K562 (cell line): ENCODE measurements around the gene FSCN2. TPM values are rescaled to one million over a fixed set of nuclear protein-coding genes. Genes with fewer than 3 reads are reported as not detected.

ENCODE experiments used
- ATAC-seq: fragments of 200-7000 bp; cut with Tn5 transposase; 3 replicates; pipeline ENCODE4 v1.9.1; 2020; ENCODE audit warnings: moderate library complexity
- BruUV-seq: library from RNA; stranded (reverse); fragments of 400-500 nt; replicated peaks from 2 replicates; lab custom pipeline; 2021; lab: Mats Ljungman, UMichigan
- CTCF ChIA-PET: fragments of 300-600 bp; formaldehyde crosslinking; extraction: SDS; loops from one replicate; lab custom pipeline; 2021; ENCODE audit warnings: low intra/inter-chr PET ratio; lab: Yijun Ruan, JAX
- POLR2A ChIA-PET: fragments of 300-600, 350-650 bp; sonication (Branson Sonifier 250); formaldehyde crosslinking; extraction: SDS; loops from one replicate; lab custom pipeline; 2021; ENCODE audit warnings: antibody characterized with exemption, inconsistent platforms; lab: Yijun Ruan, JAX
- DNase-seq, 4 experiments: peaks; one replicate each; pipeline versions ENCODE4 v3.0.0 to v3.0.0-alpha.2; 2011 to 2018; ENCODE audit warnings: low spot score in 3 of 4, mixed read lengths in 3 of 4; ENCODE audit errors: extremely low read depth in 1 of 4
- FAIRE-seq: peaks from 2 replicates; lab custom pipeline; 2011; peaks lifted over from hg19 to GRCh38; lab: Jason Lieb, UNC
- H2AFZ ChIP-seq: 2 replicates; pipeline ENCODE4 v1.6.0; 2011; ENCODE audit warnings: low read depth, low read length, control low read depth, inconsistent platforms
- H3K27ac ChIP-seq: fragments of 200-600 bp; 3 replicates; pipeline ENCODE4 v1.8.0; 2011; ENCODE audit warnings: low read depth, mild to moderate bottlenecking, control low read depth, inconsistent platforms, low read length, moderate library complexity, mixed read lengths; ENCODE audit errors: extremely low read depth
- H3K27me3 ChIP-seq, 2 experiments: fragments of 300-600 bp in 1 of 2; 2 replicates in 1 of 2; 3 replicates in 1 of 2; pipeline versions ENCODE4 v1.6.0 to v1.8.0; 2011; ENCODE audit warnings: inconsistent platforms in 2 of 2, low read length in 2 of 2, mild to moderate bottlenecking in 1 of 2, mixed read lengths in 1 of 2, moderate library complexity in 1 of 2; ENCODE audit not compliant: control insufficient read depth in 2 of 2, insufficient read depth in 2 of 2
- H3K36me3 ChIP-seq: fragments of 300-600 bp; 3 replicates; pipeline ENCODE4 v1.8.0; 2011; ENCODE audit warnings: mild to moderate bottlenecking, low read length, inconsistent platforms; ENCODE audit not compliant: control insufficient read depth, insufficient read depth
- H3K4me1 ChIP-seq, 2 experiments: fragments of 200-600 bp in 1 of 2; replicated peaks in 1 of 2; 2 replicates in 1 of 2; 3 replicates in 1 of 2; pipeline versions ENCODE4 v1.5.1 to v1.8.0; 2011; ENCODE audit warnings: inconsistent platforms in 2 of 2, low read length in 2 of 2, mild to moderate bottlenecking in 1 of 2, mixed read lengths in 1 of 2, moderate library complexity in 1 of 2; ENCODE audit not compliant: control insufficient read depth in 2 of 2, insufficient read depth in 2 of 2
- H3K4me2 ChIP-seq: 2 replicates; pipeline ENCODE4 v1.6.1; 2011; ENCODE audit warnings: low read length, control low read depth, inconsistent platforms, mixed read lengths; ENCODE audit not compliant: insufficient read depth
- H3K4me3 ChIP-seq: fragments of 200-600 bp; sonication (generic), shearing (Covaris generic); 2 replicates; pipeline ENCODE4 v1.5.1; 2016; ENCODE audit warnings: control low read depth, inconsistent platforms
- H3K79me2 ChIP-seq: fragments of 200-600 bp; 3 replicates; pipeline ENCODE4 v1.8.0; 2011; ENCODE audit warnings: low read length, inconsistent platforms; ENCODE audit not compliant: control insufficient read depth, insufficient read depth
- H3K9ac ChIP-seq, 2 experiments: 2 replicates each; pipeline versions ENCODE4 v1.6.0 to v1.6.1; 2011; ENCODE audit warnings: low read depth in 2 of 2, low read length in 2 of 2, control low read depth in 1 of 2, inconsistent platforms in 1 of 2, mild to moderate bottlenecking in 1 of 2, mixed read lengths in 1 of 2; ENCODE audit not compliant: insufficient read depth in 1 of 2
- H3K9me1 ChIP-seq: one replicate; pipeline ENCODE4 v1.6.0; 2011; ENCODE audit warnings: inconsistent platforms, mild to moderate bottlenecking, low read length, moderate library complexity; ENCODE audit not compliant: control insufficient read depth, insufficient read depth
- H3K9me3 ChIP-seq: replicated peaks from 2 replicates; pipeline ENCODE4 v1.5.1; 2011; ENCODE audit warnings: low read depth, low read length, inconsistent platforms; ENCODE audit not compliant: control insufficient read depth, insufficient read depth
- H4K20me1 ChIP-seq: replicated peaks from 2 replicates; pipeline ENCODE4 v1.6.1; 2011; ENCODE audit warnings: low read length, inconsistent platforms, mixed read lengths; ENCODE audit not compliant: control insufficient read depth, insufficient read depth
- CAMTA2 ChIP-seq: fragments of 250-450 bp; sonication (Bioruptor Pico); conservative IDR thresholded peaks from 2 replicates; pipeline ENCODE4 v1.5.1; 2022
- COPS2 ChIP-seq: fragments of 450-650 bp; conservative IDR thresholded peaks from 2 replicates; pipeline ENCODE4 v1.6.1; 2016; ENCODE audit warnings: mild to moderate bottlenecking, moderate library complexity
- FOXK2 ChIP-seq, 2 experiments: fragments of 450-650 bp; IDR thresholded peaks in 1 of 2; conservative IDR thresholded peaks in 1 of 2; 2 replicates each; pipeline ENCODE4 v1.6.1; 2016; ENCODE audit warnings: low read depth in 2 of 2, mild to moderate bottlenecking in 1 of 2
- NELFE ChIP-seq: IDR thresholded peaks from 2 replicates; pipeline ENCODE4 v1.6.1; 2011; ENCODE audit warnings: mild to moderate bottlenecking; ENCODE audit not compliant: insufficient read depth, insufficient read length
- NFE2 ChIP-seq: IDR thresholded peaks from 2 replicates; pipeline ENCODE4 v1.6.1; 2014; ENCODE audit warnings: antibody characterized with exemption, low read depth
- NR2C2 ChIP-seq, 2 experiments: fragments of 200-800 bp in 1 of 2; sonication (Bioruptor generic) in 1 of 2; sonication (generic) in 1 of 2; formaldehyde crosslinking in 1 of 2; IDR thresholded peaks; 2 replicates each; pipeline versions ENCODE4 v1.6.1 to v1.8.0; 2016 to 2022; ENCODE audit warnings: mild to moderate bottlenecking in 1 of 2, missing compliant biosample characterization in 1 of 2, missing genetic modification characterization in 1 of 2, missing genetic modification reagents in 1 of 2
- RBM25 ChIP-seq: fragments of 200-400 bp; formaldehyde crosslinking; IDR thresholded peaks from 2 replicates; pipeline ENCODE4 v1.6.1; 2018; ENCODE audit warnings: low read length, low read depth, moderate library complexity; ENCODE audit not compliant: severe bottlenecking
- TBL1XR1 ChIP-seq, 2 experiments: IDR thresholded peaks; 2 replicates each; pipeline ENCODE4 v1.6.1; 2012; ENCODE audit warnings: improper control_type of control experiment in 2 of 2, low read length in 2 of 2, mild to moderate bottlenecking in 1 of 2
- TCF7L2 ChIP-seq: fragments of 150-350 bp; IDR thresholded peaks from 2 replicates; pipeline ENCODE4 v1.6.1; 2016; ENCODE audit warnings: low read depth, mild to moderate bottlenecking, low read length, moderate library complexity
- WGBS: fragments of 100-300 bp; shearing (Covaris generic); methylation state at CpG from one replicate; pipeline ENCODE4 v1.1.6; 2016; ENCODE audit warnings: low coverage, mixed read lengths; ENCODE audit not compliant: insufficient coverage; ENCODE audit errors: missing lambda C conversion rate; 5-methylcytosine and 5-hydroxymethylcytosine counted together
- in situ Hi-C: fragments of 300-500 bp; cut with MboI; formaldehyde crosslinking; loops from 4 replicates; pipeline ENCODE4 v1.15.0; 2018; ENCODE audit warnings: inconsistent platforms, mixed read lengths
- intact Hi-C: fragments of 100-400 bp; cut with micrococcal nuclease; formaldehyde crosslinking; loops from 2 replicates; pipeline ENCODE4 v1.14.2; 2022
- polyA plus RNA-seq, 8 experiments: library from polyadenylated mRNA; depleted of rRNA in 4 of 8; stranded (reverse) in 5 of 8; unstranded in 3 of 8; fragments of >200 nt; fragmentation: Nextera tagmentation in 2 of 8; fragmentation: Illumina TruSeq in 1 of 8; extraction: Ambion mirVana in 2 of 8; extraction: Trizol in 1 of 8; gene quantifications; 2 replicates each; pipeline versions ENCODE4 v1.2.1 to v1.2.3, GENCODE V29; 2011 to 2014; ENCODE audit warnings: inconsistent platforms in 1 of 8, missing spikeins in 1 of 8
- total RNA-seq, 7 experiments: library from RNA; depleted of rRNA in 6 of 7; stranded (reverse); fragments of >200 nt in 6 of 7; fragmentation: Illumina TruSeq in 2 of 7; extraction: Trizol in 2 of 7; gene quantifications; 2 replicates each; pipeline versions ENCODE4 v1.2.1 to v1.2.3, GENCODE V29; 2011 to 2021; ENCODE audit warnings: low replicate concordance in 1 of 7
- TF ChIP-seq, protein P1 (sequence below): fragments of 250-450 bp; sonication (Bioruptor Pico); IDR thresholded peaks from 2 replicates; pipeline ENCODE4 v1.4.0; 2020; ENCODE audit warnings: mild to moderate bottlenecking, moderate library complexity, borderline replicate concordance
- TF ChIP-seq, protein P2 (sequence below): sonication (generic); IDR thresholded peaks from 2 replicates; pipeline ENCODE4 v1.6.1; 2016
- TF ChIP-seq, protein P3 (sequence below): fragments of 450-650 bp; IDR thresholded peaks from 2 replicates; pipeline ENCODE4 v1.6.1; 2016; ENCODE audit warnings: borderline replicate concordance
- TF ChIP-seq, protein P4 (sequence below): sonication (generic); formaldehyde crosslinking; IDR thresholded peaks from 2 replicates; pipeline ENCODE4 v1.8.0; 2023; ENCODE audit warnings: mild to moderate bottlenecking, missing genetic modification reagents

Gene FSCN2
- total and polyA plus RNA-seq, 9 of the 15 experiments (the other 6 are each of a cell fraction or from before 2014, with no cell fraction given) = 0.08 TPM; not detected in 8

DNA sequence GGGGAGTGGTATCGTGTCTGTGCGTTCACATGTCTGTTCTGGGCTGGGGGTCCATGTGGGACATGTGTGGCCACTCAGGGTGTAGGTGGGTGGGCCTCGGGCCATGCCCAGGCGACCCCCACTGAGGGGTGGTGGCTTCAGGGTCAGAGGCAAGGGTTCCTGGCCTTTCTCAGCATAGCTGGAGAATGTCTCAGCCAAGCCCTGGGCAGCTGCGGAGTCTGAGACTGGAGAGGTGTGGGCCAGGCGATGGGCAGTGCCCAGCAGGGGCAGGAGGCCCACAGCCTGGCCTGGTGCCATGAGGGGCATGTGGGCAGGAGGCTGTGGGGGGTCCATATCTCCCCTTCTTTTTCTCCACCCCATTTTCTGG is 1.2 kb downstream of the FSCN2 start:
- H3K9me3 ChIP-seq = 0 out of 2 replicates have a peak, but pooled peaks cover 2% of the 10 kb centered on the region
- H3K4me2 ChIP-seq = no peak overlapping the region
- H3K27me3 ChIP-seq = peaks cover 0 to 34% of the 10 kb centered on the region in 2 experiments; a peak in 3 of 5 replicates
- no TSS peak for BruUV-seq
- no peak overlapping the region for H3K4me3 ChIP-seq
- no peaks in the 10 kb centered on the region for H3K79me2 ChIP-seq
- H3K27ac ChIP-seq = no peak overlapping the region
- H3K9ac ChIP-seq = no peak overlapping the region; a peak in 1 of 4 replicates
- 31% methylated on average over 6 of the region's 6 CpGs for WGBS
- ATAC-seq (no peak), DNase-seq (no peak), FAIRE-seq (no peak)
- no peaks in the 10 kb centered on the region for H4K20me1 ChIP-seq
- ChIA-PET CTCF (no interaction called here), POLR2A (interaction anchor here (1.6 kb wide), 1 partner anchor 9 kb away, joined by 8 read pairs; no protein-coding TSS in a partner anchor)
- H3K9me1 ChIP-seq = no peaks in the 10 kb centered on the region
- in situ Hi-C loops = no loop called here
- intact Hi-C loops = no loop called here
- peaks cover 0 to 56% of the 10 kb centered on the region in 2 experiments; a peak in 2 of 5 replicates for H3K4me1 ChIP-seq
- no peak overlapping the region for H2AFZ ChIP-seq
- H3K36me3 ChIP-seq = no peaks in the 10 kb centered on the region
- TF ChIP-seq TBL1XR1 (IDR thresholded peaks at IDR 0.05; ENCODE audit: low read length in 2 of 2) (no peak), RBM25 (no peak), COPS2 (no peak), FOXK2 (conservative IDR thresholded peaks at IDR 0.05 in 1 of 2, IDR thresholded peaks at IDR 0.05 in 1 of 2; ENCODE audit: low read depth in 2 of 2) (no peak), TCF7L2 (no peak), CAMTA2 (CRISPR knock-in tag) (no peak), NR2C2 (CRISPR knock-in tag; IDR thresholded peaks at IDR 0.05) (no peak), NR2C2 (tag; IDR thresholded peaks at IDR 0.05) (no peak), NFE2 (no peak), NELFE (no peak)
- TF ChIP-seq, protein P1, sequence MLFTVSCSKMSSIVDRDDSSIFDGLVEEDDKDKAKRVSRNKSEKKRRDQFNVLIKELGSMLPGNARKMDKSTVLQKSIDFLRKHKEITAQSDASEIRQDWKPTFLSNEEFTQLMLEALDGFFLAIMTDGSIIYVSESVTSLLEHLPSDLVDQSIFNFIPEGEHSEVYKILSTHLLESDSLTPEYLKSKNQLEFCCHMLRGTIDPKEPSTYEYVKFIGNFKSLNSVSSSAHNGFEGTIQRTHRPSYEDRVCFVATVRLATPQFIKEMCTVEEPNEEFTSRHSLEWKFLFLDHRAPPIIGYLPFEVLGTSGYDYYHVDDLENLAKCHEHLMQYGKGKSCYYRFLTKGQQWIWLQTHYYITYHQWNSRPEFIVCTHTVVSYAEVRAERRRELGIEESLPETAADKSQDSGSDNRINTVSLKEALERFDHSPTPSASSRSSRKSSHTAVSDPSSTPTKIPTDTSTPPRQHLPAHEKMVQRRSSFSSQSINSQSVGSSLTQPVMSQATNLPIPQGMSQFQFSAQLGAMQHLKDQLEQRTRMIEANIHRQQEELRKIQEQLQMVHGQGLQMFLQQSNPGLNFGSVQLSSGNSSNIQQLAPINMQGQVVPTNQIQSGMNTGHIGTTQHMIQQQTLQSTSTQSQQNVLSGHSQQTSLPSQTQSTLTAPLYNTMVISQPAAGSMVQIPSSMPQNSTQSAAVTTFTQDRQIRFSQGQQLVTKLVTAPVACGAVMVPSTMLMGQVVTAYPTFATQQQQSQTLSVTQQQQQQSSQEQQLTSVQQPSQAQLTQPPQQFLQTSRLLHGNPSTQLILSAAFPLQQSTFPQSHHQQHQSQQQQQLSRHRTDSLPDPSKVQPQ (CRISPR knock-in tag) = no peak
- TF ChIP-seq, protein P2, sequence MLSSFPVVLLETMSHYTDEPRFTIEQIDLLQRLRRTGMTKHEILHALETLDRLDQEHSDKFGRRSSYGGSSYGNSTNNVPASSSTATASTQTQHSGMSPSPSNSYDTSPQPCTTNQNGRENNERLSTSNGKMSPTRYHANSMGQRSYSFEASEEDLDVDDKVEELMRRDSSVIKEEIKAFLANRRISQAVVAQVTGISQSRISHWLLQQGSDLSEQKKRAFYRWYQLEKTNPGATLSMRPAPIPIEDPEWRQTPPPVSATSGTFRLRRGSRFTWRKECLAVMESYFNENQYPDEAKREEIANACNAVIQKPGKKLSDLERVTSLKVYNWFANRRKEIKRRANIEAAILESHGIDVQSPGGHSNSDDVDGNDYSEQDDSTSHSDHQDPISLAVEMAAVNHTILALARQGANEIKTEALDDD = no peak
- TF ChIP-seq, protein P3, sequence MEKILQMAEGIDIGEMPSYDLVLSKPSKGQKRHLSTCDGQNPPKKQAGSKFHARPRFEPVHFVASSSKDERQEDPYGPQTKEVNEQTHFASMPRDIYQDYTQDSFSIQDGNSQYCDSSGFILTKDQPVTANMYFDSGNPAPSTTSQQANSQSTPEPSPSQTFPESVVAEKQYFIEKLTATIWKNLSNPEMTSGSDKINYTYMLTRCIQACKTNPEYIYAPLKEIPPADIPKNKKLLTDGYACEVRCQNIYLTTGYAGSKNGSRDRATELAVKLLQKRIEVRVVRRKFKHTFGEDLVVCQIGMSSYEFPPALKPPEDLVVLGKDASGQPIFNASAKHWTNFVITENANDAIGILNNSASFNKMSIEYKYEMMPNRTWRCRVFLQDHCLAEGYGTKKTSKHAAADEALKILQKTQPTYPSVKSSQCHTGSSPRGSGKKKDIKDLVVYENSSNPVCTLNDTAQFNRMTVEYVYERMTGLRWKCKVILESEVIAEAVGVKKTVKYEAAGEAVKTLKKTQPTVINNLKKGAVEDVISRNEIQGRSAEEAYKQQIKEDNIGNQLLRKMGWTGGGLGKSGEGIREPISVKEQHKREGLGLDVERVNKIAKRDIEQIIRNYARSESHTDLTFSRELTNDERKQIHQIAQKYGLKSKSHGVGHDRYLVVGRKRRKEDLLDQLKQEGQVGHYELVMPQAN = no peak
- TF ChIP-seq, protein P4, sequence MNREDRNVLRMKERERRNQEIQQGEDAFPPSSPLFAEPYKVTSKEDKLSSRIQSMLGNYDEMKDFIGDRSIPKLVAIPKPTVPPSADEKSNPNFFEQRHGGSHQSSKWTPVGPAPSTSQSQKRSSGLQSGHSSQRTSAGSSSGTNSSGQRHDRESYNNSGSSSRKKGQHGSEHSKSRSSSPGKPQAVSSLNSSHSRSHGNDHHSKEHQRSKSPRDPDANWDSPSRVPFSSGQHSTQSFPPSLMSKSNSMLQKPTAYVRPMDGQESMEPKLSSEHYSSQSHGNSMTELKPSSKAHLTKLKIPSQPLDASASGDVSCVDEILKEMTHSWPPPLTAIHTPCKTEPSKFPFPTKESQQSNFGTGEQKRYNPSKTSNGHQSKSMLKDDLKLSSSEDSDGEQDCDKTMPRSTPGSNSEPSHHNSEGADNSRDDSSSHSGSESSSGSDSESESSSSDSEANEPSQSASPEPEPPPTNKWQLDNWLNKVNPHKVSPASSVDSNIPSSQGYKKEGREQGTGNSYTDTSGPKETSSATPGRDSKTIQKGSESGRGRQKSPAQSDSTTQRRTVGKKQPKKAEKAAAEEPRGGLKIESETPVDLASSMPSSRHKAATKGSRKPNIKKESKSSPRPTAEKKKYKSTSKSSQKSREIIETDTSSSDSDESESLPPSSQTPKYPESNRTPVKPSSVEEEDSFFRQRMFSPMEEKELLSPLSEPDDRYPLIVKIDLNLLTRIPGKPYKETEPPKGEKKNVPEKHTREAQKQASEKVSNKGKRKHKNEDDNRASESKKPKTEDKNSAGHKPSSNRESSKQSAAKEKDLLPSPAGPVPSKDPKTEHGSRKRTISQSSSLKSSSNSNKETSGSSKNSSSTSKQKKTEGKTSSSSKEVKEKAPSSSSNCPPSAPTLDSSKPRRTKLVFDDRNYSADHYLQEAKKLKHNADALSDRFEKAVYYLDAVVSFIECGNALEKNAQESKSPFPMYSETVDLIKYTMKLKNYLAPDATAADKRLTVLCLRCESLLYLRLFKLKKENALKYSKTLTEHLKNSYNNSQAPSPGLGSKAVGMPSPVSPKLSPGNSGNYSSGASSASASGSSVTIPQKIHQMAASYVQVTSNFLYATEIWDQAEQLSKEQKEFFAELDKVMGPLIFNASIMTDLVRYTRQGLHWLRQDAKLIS (CRISPR knock-in tag) = no peak
